RWPE2 (cell line): ENCODE results near the gene SLC35F3.

ENCODE experiments used
- ATAC-seq: fragments of 200-7000 bp; cut with Tn5 transposase; 3 replicates; pipeline ENCODE4 v1.9.1; 2021; ENCODE audit warnings: low read depth
- DNase-seq: peaks from one replicate; pipeline ENCODE4 v3.0.0-alpha.2; 2020; ENCODE audit warnings: low spot score
- H3K27ac ChIP-seq: fragments of 450-650 bp; 2 replicates; pipeline ENCODE4 v1.5.1; 2017; ENCODE audit warnings: mild to moderate bottlenecking; ENCODE audit not compliant: poor library complexity, severe bottlenecking
- H3K27me3 ChIP-seq: fragments of 250-450 bp; sonication (Bioruptor Pico); 2 replicates; pipeline ENCODE4 v1.5.1; 2021; ENCODE audit warnings: mild to moderate bottlenecking, moderate library complexity; ENCODE audit not compliant: insufficient read depth, poor library complexity, severe bottlenecking
- H3K36me3 ChIP-seq: fragments of 250-450 bp; sonication (Bioruptor Pico); 2 replicates; pipeline ENCODE4 v1.5.1; 2020; ENCODE audit warnings: low read depth, mild to moderate bottlenecking, moderate library complexity
- H3K4me1 ChIP-seq: fragments of 250-450 bp; sonication (Bioruptor Pico); 2 replicates; pipeline ENCODE4 v1.5.1; 2021; ENCODE audit warnings: mild to moderate bottlenecking, moderate library complexity; ENCODE audit not compliant: insufficient read depth, poor library complexity, severe bottlenecking
- H3K4me3 ChIP-seq: fragments of 250-450 bp; sonication (Bioruptor Pico); 2 replicates; pipeline ENCODE4 v1.5.1; 2021; ENCODE audit warnings: mild to moderate bottlenecking, moderate library complexity; ENCODE audit not compliant: severe bottlenecking
- H3K9me3 ChIP-seq: fragments of 250-450 bp; sonication (Bioruptor Pico); 2 replicates; pipeline ENCODE4 v1.5.1; 2021; ENCODE audit warnings: mild to moderate bottlenecking, moderate library complexity; ENCODE audit not compliant: severe bottlenecking
- CTCF ChIP-seq: fragments of 450-650 bp; IDR thresholded peaks from one replicate; pipeline ENCODE4 v1.5.1; 2017; ENCODE audit warnings: mild to moderate bottlenecking, moderate library complexity; ENCODE audit not compliant: poor library complexity, severe bottlenecking

SLC35F3 gene

GRCh38 chr1:234234199-234234598 lies 329.7 kb downstream of the SLC35F3 start:
- Histone ChIP-seq H3K4me1 (no peaks in the 10 kb centered on the region), H3K4me3 (no peak overlapping the region), H3K36me3 (no peaks in the 10 kb centered on the region), H3K27ac (no peak overlapping the region), H3K9me3 (no peaks in the 10 kb centered on the region), H3K27me3 (no peaks in the 10 kb centered on the region)
- TF ChIP-seq CTCF: no peak
- no peak for DNase-seq
- no peak for ATAC-seq

- DNase-seq: no peak
- Histone ChIP-seq H3K4me3 (no peak overlapping the region), H3K9me3 (no peaks in the 10 kb centered on the region), H3K27me3 (no peaks in the 10 kb centered on the region), H3K36me3 (no peaks in the 10 kb centered on the region), H3K4me1 (no peaks in the 10 kb centered on the region), H3K27ac (no peak overlapping the region)
- ATAC-seq: no peak
- TF ChIP-seq CTCF: no peak
Observed at GRCh38 chr1:234235434-234235881, 331.0 kb downstream of the SLC35F3 start.

GRCh38 chr1:234237393-234237792 lies 332.9 kb downstream of the SLC35F3 start:
- DNase-seq (no peak), ATAC-seq (no peak)
- no peak overlapping the region for H3K4me3 ChIP-seq
- H3K36me3 ChIP-seq: no peaks in the 10 kb centered on the region
- H3K27ac ChIP-seq: no peak overlapping the region
- H3K27me3 ChIP-seq: no peaks in the 10 kb centered on the region
- no peak for TF ChIP-seq CTCF
- no peaks in the 10 kb centered on the region for H3K9me3 ChIP-seq
- H3K4me1 ChIP-seq: no peaks in the 10 kb centered on the region

- H3K27me3 ChIP-seq: no peaks in the 10 kb centered on the region
- no peaks in the 10 kb centered on the region for H3K36me3 ChIP-seq
- H3K27ac ChIP-seq: no peak overlapping the region
- H3K4me1 ChIP-seq: no peaks in the 10 kb centered on the region
- no peak for DNase-seq
- H3K9me3 ChIP-seq: no peaks in the 10 kb centered on the region
- H3K4me3 ChIP-seq: no peak overlapping the region
- peak; percentile 45; the same call in 1 of the 3 replicates for ATAC-seq
- no peak for TF ChIP-seq CTCF
Observed at GRCh38 chr1:234238060-234238459, 333.6 kb downstream of the SLC35F3 start.

- Histone ChIP-seq H3K36me3 (no peaks in the 10 kb centered on the region), H3K4me1 (no peaks in the 10 kb centered on the region), H3K9me3 (no peaks in the 10 kb centered on the region), H3K27ac (no peak overlapping the region), H3K4me3 (no peak overlapping the region), H3K27me3 (no peaks in the 10 kb centered on the region)
- DNase-seq (no peak), ATAC-seq (no peak)
- TF ChIP-seq CTCF: no peak
Observed at GRCh38 chr1:234239515-234239914, 335.0 kb downstream of the SLC35F3 start.
